ENCODE data around the gene SOCS2.
"Not testable (repeated sequence)": the region's sequence is repeated elsewhere in the genome, so short reads cannot be mapped to it uniquely, and the experiment has no call there.

Gene SOCS2, protein sequence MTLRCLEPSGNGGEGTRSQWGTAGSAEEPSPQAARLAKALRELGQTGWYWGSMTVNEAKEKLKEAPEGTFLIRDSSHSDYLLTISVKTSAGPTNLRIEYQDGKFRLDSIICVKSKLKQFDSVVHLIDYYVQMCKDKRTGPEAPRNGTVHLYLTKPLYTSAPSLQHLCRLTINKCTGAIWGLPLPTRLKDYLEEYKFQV

DNA sequence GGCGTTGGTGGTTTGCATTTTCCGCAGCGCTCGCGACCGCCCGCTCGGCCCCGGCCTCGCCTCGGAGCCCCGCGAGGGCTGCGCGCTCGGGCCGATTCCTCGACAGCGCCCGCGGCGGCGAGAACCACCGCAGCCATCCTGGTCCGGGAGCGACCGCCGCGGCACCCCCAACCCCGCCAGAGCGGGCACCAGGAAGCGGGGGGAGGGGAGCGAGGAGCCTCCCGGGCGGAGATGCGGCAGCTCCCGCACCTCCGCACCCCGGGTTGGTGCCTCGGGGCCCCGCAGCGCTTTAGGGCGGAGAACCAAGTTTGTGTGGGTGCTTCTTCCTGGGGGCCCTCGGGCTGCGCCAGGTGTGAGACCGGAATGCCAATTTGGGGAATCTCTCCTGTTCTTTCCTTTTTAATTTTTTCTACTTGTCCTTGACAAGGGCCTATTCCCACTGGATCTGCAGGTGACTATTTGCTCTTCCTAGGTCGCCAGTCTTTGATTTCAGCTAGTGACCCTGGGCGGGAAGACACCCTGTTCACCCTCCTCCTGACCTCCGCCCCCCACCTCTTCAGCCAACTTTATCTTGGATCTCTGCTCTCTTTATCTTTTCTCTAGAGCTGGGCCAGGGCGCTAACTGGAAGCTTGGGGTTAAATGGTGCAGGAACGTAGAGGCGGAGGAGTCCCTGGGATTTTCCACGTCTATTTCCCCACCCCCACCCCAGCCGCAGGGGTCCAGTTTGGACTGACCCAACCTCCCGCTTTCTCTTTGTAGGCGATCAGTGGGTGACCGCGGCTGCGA, at the start of gene SOCS2:
SOCS2 (plus strand) TSS at position 751 of the 787 bp plus-strand sequence. CDS start 223 bp downstream, outside the sequence.
- DNase-seq: no peak

GRCh38 chr12:93524386-93525133, 47.9 kb upstream of the SOCS2 start:
- DNase-seq: no peak

- DNase-seq: no peak
Measured at GRCh38 chr12:93526786-93527428, 45.6 kb upstream of the SOCS2 start.

DNA sequence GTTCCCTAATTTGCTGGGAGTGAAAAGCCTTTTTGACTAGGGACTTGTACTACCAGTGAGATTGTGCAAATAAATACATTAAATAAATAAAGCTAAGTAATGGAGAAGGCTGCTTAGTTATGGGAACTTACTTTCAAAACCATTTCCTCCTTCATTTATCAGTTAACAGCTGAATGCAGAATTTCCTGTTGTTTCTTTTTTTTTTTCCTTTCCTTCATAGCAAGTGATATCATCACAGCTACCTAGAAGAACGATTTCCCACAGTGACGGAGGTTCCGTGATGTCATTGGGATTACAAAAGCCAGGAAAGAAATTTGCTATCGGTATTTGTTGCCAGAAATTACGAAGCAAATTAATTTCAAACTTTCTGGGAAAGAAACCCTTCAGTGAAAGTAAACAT, 42.1 kb upstream of the SOCS2 start:
- DNase-seq: no peak

DNA sequence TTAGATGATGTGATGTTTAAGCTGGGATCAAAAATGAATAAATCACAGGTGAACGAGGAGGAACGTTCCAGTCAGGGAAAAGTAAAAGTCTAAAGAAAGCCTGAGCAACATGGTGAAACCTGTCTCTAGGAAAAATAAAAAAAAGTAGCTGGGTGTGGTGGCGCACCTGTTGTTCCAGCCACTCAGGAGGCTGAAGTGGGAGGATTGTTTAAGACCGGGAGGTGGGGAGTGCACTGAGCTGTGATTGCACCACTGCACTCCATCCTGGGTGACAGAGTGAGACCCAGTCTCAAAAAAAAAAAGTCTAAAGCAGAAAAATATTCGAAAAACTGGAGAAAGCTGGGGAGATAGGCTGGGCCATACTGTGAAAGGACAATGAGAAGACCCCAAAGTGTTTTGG, 39.2 kb upstream of the SOCS2 start:
- DNase-seq: no peak

DNA sequence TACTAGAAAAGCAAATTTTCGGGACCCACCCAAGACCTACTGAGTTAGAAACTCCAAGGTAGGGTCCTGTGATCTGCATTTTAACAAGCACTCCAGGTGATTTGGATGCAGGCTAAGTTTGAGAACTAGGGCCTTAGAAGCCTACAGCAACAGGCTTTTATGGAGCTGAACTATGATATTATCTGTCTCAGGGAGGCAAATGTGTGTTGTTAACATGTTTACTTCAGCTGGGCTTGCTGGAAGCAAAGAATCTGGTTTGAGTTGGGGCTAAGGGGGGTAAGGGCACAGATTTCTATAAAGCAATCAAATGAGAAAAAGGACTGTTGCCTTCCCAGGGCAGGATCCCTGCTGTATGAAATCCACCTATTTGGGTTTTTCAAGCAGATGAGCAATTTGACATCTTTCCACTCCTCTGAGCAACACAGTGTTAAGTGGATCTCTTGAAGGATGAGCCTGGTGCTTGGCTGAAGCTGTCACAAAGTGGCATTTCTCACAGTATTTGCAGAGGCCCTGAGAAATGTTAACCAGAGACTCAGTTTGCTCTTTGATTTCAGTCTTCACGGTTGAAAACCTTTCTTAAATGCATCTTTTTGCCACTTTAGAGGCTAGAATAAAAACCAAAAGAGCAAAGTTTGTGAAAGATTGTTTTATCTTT, 36.2 kb upstream of the SOCS2 start:
- no peak for DNase-seq

- no peak for DNase-seq
Measured at GRCh38 chr12:93536766-93537488, 35.5 kb upstream of the SOCS2 start.

DNA sequence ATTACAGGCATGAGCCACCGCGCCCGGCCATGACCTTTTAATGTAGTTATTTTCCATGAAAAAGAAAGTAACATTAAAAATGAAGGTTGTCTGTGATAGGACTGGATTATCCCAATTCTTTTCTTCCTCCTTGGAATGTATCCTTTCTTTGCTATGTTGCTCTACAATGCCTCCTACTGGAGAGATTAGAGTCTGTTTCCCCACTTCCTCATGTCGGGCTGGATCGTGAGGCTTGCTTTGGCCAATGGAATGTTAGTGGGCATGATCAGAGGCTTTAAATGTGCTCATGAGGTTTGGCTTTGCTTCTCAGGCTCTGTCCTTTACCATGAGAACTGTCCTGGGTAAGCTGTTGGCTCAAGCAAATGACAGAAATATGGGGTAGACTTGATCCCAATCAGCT, 34.7 kb upstream of the SOCS2 start:
- DNase-seq: no peak

GRCh38 chr12:93539821-93540220, 32.7 kb upstream of the SOCS2 start:
- no peak for DNase-seq

DNA sequence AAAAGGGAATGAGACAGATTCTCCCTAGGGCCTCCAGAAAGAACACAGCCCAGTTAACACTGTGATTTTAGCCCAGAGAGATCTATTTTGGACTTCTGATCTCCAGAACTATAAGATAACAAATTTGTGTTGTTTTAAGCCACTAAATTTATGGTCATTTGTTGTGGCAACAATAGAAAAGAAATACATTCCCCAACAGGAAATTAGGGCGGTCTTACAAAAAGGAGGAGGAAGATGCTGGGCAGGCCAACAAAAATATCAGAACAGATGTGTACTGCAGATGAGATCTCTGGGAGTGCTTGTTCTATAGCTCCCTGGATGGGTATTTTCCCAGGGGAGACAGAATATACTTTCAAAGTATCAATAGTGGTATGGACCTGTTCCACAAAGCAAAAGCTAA, 32.0 kb upstream of the SOCS2 start:
- DNase-seq: no peak

- DNase-seq: no peak
Measured at GRCh38 chr12:93541578-93542225, 30.8 kb upstream of the SOCS2 start.

GRCh38 chr12:93547778-93548177, 24.7 kb upstream of the SOCS2 start:
- DNase-seq: no peak

DNA sequence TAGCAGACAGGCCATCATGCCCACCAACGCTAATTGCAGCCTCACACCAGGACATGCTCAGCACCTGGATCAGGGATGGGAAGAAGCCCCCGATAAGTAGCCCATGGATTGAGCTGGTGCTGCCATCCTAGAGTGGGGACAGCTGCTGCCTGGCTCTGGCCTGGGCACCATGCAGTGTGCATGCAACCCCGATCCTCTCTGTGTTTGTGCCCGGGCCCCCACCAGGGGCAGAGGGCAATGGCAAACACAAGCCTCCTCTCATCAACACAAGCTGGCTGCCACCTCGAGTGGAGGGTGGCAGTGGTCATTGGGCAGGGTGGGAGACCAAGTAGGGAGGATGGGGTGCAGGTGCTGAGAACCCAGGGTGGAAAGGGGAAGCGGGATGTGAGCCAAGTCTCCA, 23.3 kb upstream of the SOCS2 start:
- DNase-seq: no peak

DNA sequence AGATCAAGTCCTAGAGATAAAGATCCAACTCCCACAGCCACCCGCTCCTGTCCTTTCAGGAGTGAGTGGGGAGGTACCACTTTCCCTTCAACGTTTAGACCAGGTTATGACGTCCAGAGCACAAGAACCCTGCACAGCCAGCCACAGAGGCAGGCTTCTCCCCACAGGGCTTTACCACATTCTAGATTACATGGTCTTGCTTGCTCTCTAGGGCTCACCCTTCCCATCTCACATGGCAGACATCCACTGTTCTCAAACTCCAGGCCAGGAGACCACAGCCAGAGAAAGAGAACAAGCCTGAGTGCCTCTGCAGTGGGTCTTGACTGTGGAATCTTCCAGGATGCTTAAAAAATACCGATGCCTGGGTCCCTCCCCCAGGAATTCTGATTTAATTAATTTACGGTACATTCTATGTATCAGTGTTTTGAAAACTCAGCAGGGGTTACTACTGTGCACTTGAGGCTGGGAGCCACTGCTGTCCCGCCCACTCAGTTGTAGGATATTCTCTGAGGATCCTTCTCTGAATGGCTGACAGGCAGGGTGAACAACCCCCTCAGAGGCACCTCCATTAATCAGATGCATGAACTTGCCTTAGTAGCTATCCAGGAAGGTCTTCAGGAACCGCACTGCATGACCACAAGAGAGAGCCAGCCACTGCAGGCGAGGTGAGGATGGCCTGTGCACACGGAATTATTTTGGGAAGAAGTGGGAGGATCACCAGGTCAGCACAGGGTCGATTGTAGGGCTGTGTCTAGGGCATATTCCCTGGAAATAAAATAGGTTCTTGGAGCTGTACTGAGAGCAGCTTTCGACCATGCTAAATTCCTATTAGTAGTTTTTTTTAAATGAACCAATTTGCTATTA, 21.5 kb upstream of the SOCS2 start:
- DNase-seq: no peak

DNA sequence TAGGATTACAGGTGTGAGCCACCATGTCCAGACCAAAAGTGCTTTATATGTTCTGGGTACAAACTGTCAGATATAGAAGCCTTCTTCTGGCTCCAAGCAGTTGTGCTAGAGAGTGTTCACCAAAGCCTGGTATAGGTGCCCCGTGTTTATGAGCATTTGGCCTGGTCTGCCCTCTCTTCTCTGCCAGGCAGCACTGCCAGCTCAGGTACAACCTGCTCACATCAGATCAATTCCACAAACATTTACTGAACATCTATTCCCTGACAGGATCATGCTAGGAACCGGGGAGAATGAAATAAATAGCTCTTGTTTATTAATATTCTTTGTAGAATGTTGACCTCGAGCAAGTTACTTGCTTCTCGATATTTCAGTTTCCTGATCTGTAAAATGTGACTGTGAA, 20.0 kb upstream of the SOCS2 start:
- no peak for DNase-seq

DNA sequence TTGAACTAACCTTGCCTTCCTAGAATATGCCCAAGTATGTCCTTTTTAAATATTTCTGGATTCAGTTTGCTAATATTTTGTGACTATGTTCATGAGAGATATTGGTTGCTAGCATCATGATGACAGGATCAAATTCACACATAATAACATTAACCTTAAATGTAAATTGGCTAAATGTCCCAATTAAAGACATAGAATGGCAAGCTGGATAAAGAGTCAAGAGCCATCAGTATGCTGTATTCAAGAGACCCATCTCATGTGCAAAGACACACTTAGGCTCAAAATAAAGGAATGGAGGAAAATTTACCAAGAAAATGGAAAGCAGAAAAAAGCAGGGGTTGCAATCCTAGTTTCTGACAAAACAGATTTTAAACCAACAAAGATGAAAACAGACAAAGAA, 14.6 kb upstream of the SOCS2 start:
- not testable (repeated sequence) for DNase-seq

GRCh38 chr12:93558685-93559084, 13.8 kb upstream of the SOCS2 start:
- not testable (repeated sequence) for DNase-seq

DNA sequence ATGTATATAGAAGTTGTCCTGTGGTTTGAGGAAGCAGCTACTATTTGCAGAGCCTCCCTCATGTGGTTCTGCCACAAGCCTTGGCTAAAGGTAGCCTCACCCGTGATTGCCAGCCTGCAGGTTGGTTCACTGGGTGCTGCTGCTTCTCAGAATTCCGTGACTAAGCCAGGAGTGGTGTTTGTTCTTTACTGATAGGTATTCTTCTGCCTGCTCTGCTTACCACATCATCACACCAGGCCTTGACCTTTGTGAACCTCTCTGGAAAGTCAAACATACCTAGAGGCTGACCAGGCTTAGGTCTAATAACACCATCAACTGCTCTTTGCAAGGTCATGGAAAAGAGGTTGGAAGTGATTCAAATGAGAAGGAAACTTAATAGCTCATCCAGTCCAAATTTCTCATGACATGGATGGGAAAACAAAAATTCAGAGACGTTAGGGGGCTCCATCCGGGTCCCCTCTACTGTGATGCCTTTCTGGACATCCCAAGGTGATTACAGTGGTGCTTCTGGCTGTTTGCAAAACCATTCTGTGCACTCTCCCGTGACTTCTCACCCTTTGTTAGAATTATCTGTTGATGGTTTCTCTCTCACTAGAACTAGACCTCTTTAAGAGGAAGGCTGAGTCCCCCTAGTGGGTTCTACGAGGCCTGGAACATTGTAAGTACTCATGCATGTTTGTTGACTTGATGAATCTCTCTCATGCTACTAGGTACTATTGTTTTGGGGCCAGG, 8.5 kb upstream of the SOCS2 start:
- DNase-seq: no peak

- DNase-seq: no peak
Measured at GRCh38 chr12:93565760-93566159, 6.7 kb upstream of the SOCS2 start.

GRCh38 chr12:93567174-93567573, 5.3 kb upstream of the SOCS2 start:
- no peak for DNase-seq

Data from NCI-H1105 (cell line).